Peyer's patch (tissue), 4 donors: Measurements from ENCODE around the gene ATRIP.

Experiments
- POLR2A ChIP-seq, 2 donors: fragments of 450-650 bp; IDR thresholded peaks; one replicate each; pipeline ENCODE4 v1.5.1; 2017; ENCODE audit warnings: antibody characterized with exemption in 2 of 2, mild to moderate bottlenecking in 2 of 2, moderate library complexity in 2 of 2
- TF ChIP-seq, protein P1 (sequence below), 6 experiments: fragments of 450-650 bp in 4 of 6; fragments of 200-600 bp in 2 of 6; sonication (generic) in 1 of 6; IDR thresholded peaks; one replicate each; pipeline ENCODE4 v1.5.1; 2017 to 2019; ENCODE audit warnings: antibody characterized with exemption in 6 of 6, mild to moderate bottlenecking in 3 of 6, moderate library complexity in 1 of 6

DNA sequence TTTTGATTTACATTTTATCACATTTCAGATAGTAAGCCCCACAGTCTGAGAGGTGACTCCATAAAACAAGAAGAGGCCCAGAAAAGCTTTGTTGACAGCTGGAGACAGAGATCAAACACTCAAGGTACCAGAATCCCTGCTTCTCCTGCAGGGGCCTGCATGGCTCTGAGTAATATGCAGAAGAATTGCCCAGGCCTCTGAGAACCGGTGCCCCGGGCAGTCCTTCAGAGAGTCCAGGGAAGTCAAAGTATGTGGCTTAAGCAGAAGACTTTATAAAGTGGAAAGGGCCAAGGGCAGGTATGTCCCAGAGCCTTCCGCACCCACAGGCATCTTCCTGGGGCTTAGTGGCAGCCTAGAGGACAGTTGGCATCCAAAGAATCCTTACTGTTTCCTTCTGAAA lies 12.8 kb downstream of the ATRIP start:
- TF ChIP-seq, protein P1, sequence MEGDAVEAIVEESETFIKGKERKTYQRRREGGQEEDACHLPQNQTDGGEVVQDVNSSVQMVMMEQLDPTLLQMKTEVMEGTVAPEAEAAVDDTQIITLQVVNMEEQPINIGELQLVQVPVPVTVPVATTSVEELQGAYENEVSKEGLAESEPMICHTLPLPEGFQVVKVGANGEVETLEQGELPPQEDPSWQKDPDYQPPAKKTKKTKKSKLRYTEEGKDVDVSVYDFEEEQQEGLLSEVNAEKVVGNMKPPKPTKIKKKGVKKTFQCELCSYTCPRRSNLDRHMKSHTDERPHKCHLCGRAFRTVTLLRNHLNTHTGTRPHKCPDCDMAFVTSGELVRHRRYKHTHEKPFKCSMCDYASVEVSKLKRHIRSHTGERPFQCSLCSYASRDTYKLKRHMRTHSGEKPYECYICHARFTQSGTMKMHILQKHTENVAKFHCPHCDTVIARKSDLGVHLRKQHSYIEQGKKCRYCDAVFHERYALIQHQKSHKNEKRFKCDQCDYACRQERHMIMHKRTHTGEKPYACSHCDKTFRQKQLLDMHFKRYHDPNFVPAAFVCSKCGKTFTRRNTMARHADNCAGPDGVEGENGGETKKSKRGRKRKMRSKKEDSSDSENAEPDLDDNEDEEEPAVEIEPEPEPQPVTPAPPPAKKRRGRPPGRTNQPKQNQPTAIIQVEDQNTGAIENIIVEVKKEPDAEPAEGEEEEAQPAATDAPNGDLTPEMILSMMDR (IDR thresholded peaks at IDR 0.05): no peak
- TF ChIP-seq POLR2A (IDR thresholded peaks at IDR 0.05): no peak
